WERI-Rb-1 (cell line): ENCODE results near the gene ETFRF1.

Experiments
- DNase-seq: peaks from one replicate; pipeline ENCODE4 v3.0.0-alpha.2; 2020
- H3K27ac ChIP-seq: fragments of 250-450 bp; sonication (Bioruptor Pico); 2 replicates; pipeline ENCODE4 v1.5.1; 2020; ENCODE audit warnings: mild to moderate bottlenecking, moderate library complexity
- H3K27me3 ChIP-seq: fragments of 250-450 bp; sonication (Bioruptor Pico); 2 replicates; pipeline ENCODE4 v1.5.1; 2021; ENCODE audit warnings: mild to moderate bottlenecking, low read depth, moderate library complexity; ENCODE audit not compliant: insufficient read depth, severe bottlenecking
- H3K36me3 ChIP-seq: fragments of 250-450 bp; sonication (Bioruptor Pico); 2 replicates; pipeline ENCODE4 v1.5.1; 2020; ENCODE audit warnings: mild to moderate bottlenecking, moderate library complexity
- H3K4me3 ChIP-seq: 2 replicates; pipeline ENCODE4 v1.5.1; 2011; ENCODE audit warnings: low read depth, mild to moderate bottlenecking, control low read depth, low read length
- H3K9me3 ChIP-seq: fragments of 250-450 bp; sonication (Bioruptor Pico); 2 replicates; pipeline ENCODE4 v1.5.1; 2021; ENCODE audit warnings: mild to moderate bottlenecking, moderate library complexity; ENCODE audit not compliant: severe bottlenecking
- TF ChIP-seq, protein P1 (sequence below): IDR thresholded peaks from 2 replicates; pipeline ENCODE4 v1.5.1; 2011; ENCODE audit warnings: low read depth, mild to moderate bottlenecking, control low read depth, inconsistent platforms, low read length

ETFRF1 gene

DNA sequence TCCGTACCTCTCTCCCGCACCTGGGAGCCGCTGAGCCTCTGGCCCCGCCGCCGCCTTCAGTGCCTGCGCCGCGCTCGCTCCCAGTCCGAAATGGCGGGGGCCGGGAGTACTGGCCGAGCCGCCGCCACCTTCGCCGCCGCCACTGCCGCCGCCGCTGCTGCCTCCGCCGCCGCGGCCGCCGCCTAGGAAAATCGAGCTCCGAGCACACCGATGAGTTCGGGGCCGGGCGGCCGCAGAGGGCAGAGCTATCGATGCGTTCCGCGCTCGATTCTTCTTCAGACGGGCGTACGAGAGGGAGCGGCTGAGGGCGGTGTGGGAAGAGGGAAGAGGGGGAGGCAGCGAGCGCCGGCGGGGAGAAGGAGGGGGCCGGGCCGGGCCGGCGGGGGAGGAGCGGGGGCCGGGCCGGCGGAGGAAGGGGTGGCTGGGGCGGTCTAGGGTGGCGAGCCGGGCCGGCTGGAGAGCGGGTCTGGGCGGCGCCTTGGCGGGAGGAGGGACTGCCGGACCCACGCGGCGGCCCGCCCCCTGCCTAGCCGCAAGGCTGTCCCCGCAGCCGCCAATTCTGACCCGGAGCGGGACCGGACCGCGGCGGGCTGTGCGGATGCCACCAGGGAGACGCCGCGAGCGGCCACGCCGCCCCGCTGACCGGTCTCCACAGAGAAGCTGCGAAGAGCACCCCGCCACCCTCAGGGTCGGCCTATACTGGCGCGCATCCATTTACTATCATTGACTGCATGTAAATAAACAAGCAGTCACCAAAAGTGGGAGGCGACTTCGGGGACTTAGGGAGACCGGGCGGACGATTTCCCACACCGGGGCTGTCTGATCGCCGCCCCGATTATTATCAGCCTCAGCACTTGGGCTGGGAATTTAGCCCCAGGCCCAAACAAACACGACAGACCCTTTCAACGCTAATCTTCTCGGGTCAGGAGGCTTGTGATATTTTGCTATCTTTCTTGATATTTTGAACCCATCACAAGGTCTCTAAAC lies 56.0 kb downstream of the ETFRF1 start, which contains the start of gene KRAS:
Gene KRAS, minus strand, starts transcription at position 186 of the 987 bp plus-strand sequence.
- Histone ChIP-seq H3K27me3 (no peaks in the 10 kb centered on the region), H3K4me3 (peak within 1 kb of the TSS; percentile 62), H3K36me3 (no peaks in the 10 kb centered on the region; the same call in 1 of the 2 replicates), H3K9me3 (no peaks in the 10 kb centered on the region), H3K27ac (peak within 1 kb of the TSS; percentile 92)
- TF ChIP-seq, protein P1, sequence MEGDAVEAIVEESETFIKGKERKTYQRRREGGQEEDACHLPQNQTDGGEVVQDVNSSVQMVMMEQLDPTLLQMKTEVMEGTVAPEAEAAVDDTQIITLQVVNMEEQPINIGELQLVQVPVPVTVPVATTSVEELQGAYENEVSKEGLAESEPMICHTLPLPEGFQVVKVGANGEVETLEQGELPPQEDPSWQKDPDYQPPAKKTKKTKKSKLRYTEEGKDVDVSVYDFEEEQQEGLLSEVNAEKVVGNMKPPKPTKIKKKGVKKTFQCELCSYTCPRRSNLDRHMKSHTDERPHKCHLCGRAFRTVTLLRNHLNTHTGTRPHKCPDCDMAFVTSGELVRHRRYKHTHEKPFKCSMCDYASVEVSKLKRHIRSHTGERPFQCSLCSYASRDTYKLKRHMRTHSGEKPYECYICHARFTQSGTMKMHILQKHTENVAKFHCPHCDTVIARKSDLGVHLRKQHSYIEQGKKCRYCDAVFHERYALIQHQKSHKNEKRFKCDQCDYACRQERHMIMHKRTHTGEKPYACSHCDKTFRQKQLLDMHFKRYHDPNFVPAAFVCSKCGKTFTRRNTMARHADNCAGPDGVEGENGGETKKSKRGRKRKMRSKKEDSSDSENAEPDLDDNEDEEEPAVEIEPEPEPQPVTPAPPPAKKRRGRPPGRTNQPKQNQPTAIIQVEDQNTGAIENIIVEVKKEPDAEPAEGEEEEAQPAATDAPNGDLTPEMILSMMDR = no peak
- peak; percentile 97 for DNase-seq

DNA sequence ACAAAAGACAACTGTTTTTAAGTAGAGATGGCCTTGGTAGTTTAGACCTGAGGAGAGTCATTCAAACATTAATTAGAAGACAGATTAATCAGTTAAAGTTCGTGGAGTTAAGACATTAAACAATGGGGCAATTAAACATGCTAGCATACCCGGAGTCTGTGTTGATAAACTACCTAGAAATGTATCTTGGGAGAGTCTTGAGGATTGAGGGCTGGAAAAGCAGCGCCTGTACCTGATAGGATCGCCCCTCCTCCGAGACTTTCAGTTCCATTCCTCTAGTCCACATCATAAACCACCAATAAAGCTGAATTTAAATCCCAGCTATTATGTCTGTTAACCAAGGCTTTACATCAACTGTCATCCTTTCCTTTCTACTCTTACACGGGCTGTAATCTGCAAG lies 56.7 kb downstream of the ETFRF1 start:
- H3K27me3 ChIP-seq = no peaks in the 10 kb centered on the region
- peak overlapping the region; percentile 92 for H3K27ac ChIP-seq
- H3K9me3 ChIP-seq = no peaks in the 10 kb centered on the region
- no peak for DNase-seq
- H3K4me3 ChIP-seq = peak overlapping the region; percentile 59
- no peaks in the 10 kb centered on the region; the same call in 1 of the 2 replicates for H3K36me3 ChIP-seq
- TF ChIP-seq, protein P1 = no peak

DNA sequence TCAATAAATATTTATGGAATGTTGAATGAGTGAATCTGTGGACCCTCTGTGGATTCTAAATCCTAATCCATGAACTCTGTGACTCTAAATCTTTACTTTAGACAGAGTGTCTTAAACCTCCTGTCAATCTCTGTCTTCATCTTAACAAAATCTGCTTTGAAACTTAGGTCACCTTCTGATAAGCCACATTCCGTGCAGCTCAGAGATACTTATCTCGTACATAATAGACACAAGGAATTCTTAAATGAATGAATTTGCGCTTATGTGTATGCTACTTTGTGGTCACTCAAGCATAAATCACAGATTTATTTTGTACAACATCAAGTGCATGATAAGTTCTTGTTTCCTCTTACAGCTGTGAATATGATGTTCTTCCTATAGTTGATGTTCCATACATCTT lies 57.9 kb downstream of the ETFRF1 start:
- Histone ChIP-seq H3K4me3 (no peak overlapping the region), H3K36me3 (no peaks in the 10 kb centered on the region; the same call in 1 of the 2 replicates)
- TF ChIP-seq, protein P1 = no peak

DNA sequence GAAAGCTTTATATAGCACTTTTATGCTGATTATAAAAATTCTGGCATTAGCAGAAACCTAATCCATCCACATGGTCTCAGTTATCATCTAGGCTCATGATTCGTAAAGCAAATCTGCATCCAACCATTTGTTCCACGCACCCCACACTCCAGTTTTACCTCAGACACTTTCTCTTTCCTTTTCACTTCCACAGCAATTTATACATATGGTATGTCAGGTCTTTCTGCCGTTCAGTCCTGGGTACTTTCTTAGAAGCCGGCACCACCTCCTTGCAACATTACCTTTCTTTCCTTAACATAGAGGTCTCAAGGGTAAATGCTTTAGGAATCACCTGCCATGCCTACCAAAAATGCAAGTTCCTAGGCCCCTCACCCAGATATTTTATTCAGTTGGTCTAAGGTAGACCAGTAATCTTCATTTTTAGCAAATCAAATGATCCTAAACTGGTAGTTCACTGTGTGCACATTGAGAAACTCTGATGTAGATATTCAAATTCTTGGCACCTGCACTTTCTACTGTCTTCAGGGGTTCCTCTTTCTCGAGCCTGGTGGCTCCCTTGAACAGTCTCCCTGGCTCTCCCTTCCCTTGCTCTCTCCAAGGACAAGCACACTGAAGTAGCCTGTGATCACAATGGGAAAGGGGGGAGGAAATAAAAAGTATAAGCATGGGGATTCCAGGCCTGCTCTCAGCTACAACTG lies 58.5 kb downstream of the ETFRF1 start:
- TF ChIP-seq, protein P1 = no peak
- Histone ChIP-seq H3K9me3 (no peaks in the 10 kb centered on the region), H3K27ac (no peak overlapping the region), H3K4me3 (no peak overlapping the region), H3K36me3 (no peaks in the 10 kb centered on the region; the same call in 1 of the 2 replicates), H3K27me3 (no peaks in the 10 kb centered on the region)
- no peak for DNase-seq

More for the DNA sequence above, 57.9 kb downstream of the ETFRF1 start:
- Histone ChIP-seq H3K27me3 (no peaks in the 10 kb centered on the region), H3K27ac (no peak overlapping the region), H3K9me3 (no peaks in the 10 kb centered on the region)
- DNase-seq = no peak

DNA sequence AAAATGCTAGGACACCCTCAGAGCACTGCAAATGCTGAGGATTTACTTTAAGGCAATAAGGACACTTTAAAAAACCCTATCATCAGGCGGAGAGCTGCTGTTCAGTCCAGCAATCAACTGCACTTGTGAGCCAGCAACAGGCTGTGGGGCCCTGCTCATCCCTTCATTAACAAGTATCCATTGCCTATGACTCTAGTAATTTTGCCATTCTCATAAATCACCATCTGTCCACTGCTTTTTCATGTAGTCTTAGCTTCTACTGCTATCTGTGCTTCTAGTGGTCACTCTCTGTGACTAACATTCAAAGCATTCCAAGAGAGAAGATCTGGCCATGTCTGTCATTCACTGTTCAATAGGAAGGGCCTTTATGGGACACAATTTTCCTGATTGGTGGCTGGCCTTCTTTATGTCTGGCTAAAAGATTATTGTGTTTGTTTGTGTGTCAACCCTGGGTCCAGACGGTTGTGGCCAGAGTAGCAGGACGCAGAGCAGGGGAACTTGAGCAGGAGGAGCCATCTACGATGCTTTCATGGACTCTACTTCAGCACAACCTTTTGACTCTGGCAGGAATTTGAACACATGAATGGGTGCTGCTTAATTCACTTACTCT lies 59.3 kb downstream of the ETFRF1 start:
- no peak for DNase-seq
- TF ChIP-seq, protein P1 = 0 out of 2 replicates have a peak, but pooled peaks have one; percentile 2
- Histone ChIP-seq H3K4me3 (no peak overlapping the region), H3K27ac (no peak overlapping the region), H3K27me3 (no peaks in the 10 kb centered on the region), H3K9me3 (no peaks in the 10 kb centered on the region), H3K36me3 (no peaks in the 10 kb centered on the region; the same call in 1 of the 2 replicates)
